Activated CD4-positive, CD25-positive, alpha-beta regulatory T cell treated with anti-CD3 and anti-CD28 coated beads, Interleukin-2, amount 50 U/mL, for 24 hours (primary cell): ENCODE measurements around the gene CCDC7.
"Not testable (repeated sequence)": the region's sequence is repeated elsewhere in the genome, so short reads cannot be mapped to it uniquely, and the experiment has no call there.

Source experiments
- ATAC-seq, 2 donors: fragments of 150-1000 bp; cut with Tn5 transposase; one replicate each; pipeline ENCODE4 v1.10.0; 2021; ENCODE audit warnings: mild to moderate bottlenecking in 1 of 2, moderate library complexity in 1 of 2

Gene CCDC7

DNA sequence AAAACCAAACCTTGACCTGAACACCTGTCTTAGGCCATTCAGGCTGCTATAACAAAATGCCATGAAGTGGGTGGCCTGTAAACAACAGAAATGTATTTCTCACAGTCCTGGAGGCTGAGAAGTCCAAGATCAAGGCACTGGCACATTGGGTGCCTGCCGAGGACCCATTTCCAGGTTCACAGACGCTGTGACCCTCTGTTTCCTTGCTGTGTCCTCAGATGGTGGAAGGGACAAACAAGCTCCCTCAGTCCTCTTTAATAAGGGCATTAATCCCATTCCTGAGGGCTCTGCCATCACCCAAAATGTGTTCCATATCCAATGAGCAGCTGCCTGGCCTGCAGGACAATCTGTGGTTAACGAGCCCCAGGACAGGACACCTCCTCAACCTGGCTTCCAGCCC lies 444.5 kb downstream of the CCDC7 start:
- no peak for ATAC-seq

DNA sequence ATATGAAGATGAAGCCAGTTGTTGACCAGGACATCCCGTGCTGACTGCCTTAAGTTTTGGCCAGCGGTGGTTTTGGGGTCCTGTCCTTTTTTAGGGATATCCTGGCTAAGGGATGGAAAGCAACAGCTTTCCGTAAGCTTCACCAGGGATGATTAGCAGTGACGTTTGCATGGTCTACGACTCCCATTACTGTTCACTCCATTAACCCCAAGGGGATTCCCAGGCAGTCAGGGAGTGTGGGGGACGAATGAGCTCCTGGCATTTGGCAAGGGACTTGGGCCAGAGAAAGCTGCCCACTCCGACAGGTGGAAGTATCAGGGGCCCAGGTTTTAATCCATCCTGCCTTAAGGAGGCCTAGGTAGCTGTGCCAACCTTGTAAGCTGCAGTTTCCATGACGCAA lies 445.3 kb downstream of the CCDC7 start:
- ATAC-seq: no peak

DNA sequence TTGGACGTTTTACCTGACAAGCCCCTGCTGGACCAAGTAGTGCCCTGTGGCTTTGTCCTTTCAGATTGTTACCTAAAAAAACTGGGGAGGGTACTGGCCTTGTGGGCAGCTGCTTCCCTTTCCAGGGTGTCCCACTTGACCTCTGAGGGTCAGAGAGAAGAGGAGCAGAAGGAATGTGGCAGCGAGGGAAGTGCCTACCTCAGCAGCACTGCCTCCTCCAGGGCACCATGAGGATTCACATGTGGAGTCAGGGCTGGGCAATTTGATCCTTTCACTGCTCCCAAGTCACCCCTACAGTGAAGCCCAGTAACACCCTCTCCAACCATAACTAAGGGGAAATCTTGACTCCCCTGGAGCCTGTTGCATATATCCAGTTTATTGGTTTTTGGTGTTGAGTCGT lies 447.5 kb downstream of the CCDC7 start:
- no peak for ATAC-seq

DNA sequence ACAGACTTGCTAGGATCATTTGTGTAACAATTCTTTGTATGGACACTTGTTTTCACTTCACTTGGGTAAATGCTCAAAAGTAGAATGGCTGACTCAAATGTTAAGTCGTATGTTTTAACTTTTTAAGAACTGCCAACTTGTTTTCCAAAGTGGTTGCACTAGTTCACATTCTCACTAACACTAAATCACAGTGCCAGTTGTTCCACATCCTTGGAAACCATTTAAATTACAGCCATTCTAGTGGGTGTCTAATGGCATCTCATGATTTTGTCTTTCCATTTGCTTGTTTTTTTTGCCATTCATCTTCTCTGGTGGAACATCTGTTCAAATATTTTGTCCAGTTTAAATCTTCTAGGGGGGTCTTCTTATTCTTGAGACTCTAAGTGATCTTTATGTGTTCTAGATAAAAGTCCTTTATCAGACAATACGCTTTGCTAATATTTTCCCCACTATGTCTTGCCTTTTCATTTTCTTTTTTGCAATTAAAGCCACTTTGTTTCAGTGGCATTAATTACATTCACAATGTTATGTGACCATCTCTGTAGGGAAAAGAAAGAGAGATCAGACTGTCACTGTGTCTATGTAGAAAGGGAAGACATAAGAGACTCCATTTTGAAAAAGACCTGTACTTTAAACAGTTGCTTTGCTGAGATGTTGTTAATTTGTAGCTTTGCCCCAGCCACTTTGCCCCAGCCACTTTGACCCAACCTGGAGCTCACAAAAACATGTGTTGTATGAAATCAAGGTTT lies 448.1 kb downstream of the CCDC7 start:
- ATAC-seq: no peak

DNA sequence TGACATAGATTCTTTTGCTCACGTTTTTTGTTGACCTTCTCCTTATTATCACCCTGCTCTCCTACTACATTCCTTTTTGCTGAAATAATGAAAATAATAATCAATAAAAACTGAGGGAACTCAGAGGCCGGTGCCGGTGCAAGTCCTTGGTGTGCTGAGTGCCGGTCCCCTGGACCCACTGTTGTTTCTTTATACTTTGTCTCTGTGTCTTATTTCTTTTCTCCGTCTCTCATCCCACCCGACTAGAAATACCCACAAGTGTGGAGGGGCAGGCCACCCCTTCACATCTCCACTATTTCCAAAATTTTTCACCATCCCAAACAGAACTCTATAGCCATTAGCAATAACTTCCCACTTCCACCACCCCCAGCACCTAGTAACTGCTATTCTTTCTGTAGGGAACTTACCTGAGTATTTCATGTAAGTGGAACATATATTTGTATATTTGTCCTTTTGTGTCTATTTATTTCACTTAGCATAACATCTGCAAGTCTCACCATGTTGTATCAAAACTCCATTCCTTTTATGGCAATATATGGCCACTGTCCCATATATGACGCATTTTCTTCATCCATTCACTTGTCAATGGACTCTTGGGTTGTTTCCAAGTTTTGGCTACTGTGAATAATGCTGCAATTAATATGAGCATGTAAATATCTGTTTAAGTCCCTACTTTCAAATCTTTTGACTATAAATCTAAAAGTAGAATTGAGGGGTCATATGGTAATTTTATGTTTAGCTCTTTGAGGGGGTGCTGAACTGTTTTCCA lies 449.4 kb downstream of the CCDC7 start:
- not testable (repeated sequence) for ATAC-seq

DNA sequence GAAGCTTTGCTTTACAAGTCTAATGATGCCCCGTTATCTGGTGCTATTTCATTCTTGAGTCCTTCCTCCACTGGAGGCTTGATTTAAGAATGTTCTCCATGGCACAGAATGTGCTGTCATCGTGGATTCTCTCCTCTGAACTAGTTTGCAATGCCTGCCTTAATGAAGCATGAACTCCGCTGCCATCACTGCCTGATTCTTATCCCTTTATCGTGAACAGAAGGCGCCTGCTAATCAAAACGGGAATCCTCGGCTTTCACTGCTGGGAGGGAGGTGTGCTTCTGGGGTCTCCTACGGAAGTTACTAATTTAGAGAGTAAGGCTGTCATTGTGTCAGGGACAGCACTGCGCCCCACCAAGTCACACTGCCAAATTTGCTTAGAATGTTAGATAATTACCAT lies 455.9 kb downstream of the CCDC7 start:
- ATAC-seq: no peak

DNA sequence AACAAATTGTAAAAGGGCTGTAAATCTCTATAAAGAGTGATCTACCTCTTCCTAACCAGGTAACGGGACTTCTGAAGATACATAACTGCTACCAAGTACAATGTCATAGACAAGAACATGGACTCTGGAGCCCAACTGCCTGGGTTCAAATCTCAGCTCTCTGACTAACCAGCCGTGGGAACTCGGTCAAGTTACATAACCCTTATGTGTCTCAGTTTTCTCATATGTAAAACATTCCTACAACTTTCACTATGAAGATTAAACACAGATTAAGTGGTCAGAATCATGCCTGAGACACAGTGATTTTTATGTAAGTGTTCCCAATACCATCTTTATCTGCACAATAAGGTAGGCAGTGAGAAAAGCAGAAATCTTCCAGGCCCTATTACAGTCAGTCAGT lies 459.5 kb downstream of the CCDC7 start:
- no peak for ATAC-seq

DNA sequence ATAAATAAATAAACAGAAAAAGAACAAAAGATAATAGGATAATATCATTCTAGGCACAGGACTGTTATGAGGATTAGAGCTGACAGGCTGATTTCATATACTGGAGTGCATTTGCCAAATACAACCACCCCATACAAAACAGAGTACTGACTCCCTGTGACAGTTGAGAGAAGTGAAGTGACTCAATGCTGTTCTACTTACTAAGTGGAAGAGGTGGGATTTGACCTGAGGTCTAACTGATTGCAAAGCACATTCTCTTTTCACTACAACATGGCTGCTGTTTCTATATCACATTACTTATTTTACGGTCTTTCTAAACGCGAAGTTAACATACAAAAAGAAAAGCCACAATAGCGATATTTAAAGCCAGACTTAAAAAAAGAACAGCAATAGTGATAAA lies 460.7 kb downstream of the CCDC7 start:
- ATAC-seq: no peak

DNA sequence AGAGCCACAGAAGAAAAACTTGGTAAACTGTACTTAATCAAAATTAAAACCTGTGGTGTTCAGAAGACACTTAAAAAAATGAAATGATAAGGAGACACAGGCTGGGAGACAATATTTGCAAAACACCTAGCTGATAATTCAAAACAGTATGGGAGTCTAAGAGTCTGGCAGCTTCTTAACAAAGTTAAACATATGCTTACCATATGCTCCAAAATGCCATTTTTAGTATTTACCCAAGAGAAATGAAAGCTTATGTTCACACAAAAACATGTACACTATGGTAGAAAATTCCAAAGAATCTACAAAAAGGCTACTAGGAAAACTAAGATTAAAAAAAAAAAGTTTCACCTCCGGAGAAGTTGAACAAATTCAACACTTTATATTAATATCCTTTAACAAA lies 463.5 kb downstream of the CCDC7 start:
- ATAC-seq: no peak

DNA sequence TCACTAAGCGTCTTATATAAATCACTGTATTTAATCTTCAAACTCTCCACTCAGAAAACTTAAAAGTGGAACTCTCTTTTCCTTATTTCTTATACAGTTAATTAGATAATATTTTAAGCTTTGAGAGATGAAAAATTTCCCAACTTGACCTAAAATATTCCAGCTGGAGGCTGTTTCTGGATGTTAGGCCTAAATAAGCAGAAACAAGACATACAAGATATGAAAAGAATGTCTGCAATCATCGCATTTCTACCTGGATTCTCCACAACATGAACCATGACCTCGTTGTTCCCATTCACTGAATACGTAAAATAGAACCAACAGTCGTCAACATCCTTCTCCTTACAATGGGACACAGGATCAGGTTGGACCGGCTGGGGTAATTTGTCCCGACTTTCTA lies 464.0 kb downstream of the CCDC7 start:
- not testable (repeated sequence) for ATAC-seq

DNA sequence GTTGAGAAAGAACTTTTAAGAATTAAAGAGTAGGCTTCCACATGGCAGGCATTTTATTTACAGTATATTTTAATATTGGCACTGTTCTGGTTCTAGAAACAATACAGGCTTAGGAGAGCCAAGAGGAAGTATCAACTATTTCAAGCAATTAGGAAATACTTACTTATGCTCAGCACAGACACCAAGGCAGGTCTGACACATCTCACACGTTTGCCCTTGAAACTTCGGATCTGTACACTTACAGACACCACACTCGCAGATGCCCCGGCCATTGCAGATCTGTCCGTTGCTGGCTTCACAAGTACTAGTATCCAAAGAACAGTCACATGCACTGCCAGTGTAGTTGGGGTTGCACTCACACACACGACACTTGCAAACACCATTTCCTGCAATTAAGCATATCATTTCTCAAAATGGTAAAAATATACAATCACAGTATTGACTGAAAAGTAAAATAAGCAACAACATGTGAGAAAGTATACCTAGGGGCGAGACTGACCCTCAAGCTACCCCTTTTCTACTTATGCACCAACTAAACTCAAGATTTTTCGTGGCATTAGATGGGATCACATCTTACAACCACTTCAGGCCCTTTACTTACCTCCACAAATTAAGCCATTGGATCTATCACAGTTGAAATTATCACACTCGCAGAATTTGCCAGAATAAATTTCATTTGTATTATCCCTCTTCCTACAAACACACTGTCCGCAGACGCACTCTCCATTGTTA lies 465.5 kb downstream of the CCDC7 start:
- no peak for ATAC-seq

DNA sequence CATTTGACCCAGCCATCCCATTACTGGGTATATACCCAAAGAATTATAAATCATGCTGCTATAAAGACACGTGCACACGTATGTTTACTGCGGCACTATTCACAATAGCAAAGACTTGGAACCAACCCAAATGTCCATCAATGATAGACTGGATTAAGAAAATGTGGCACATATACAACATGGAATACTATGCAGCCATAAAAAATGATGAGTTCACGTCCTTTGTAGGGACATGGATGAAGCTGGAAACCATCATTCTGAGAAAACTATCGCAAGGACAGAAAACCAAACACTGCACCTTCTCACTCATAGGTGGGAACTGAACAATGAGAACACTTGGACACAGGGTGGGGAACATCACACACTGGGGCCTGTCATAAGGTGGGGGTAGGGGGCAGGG lies 471.9 kb downstream of the CCDC7 start:
- not testable (repeated sequence) for ATAC-seq

DNA sequence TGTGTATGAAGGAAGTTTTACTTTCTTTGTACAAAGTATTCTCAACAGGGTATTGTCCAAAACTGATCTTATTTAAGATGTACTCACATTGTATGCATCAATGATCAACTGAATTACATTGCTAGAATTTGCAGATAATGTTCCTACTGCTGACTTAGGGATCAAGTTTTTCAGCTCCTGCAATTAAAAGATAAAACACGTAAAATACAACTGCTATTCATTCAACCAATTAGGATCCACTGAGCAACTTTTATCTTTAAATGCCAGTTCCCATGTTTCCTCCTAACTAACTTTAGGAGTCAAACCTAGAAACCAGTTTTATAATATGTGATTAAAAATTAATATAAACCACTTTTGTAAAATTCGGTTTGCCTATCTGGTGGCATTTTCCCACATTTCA lies 476.2 kb downstream of the CCDC7 start:
- ATAC-seq: no peak

DNA sequence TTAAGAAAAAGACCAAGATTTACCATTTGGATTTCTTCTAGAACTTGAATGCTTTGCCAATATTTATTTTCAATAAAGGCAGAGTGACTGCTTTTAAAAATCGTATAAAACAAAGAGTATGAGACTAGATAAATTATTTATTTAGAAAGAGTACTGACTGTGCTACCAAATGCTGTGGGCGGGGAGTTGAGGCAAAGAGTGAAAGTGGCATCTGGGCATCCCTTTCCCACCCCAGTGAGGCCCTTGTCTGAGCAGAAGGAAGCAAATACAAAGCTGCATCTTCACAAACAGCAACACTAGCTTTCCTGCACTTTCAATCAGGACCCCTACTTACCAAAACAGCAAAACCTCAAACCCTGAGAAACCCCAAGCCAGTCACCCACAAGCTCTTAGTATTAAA lies 477.2 kb downstream of the CCDC7 start:
- ATAC-seq: no peak

DNA sequence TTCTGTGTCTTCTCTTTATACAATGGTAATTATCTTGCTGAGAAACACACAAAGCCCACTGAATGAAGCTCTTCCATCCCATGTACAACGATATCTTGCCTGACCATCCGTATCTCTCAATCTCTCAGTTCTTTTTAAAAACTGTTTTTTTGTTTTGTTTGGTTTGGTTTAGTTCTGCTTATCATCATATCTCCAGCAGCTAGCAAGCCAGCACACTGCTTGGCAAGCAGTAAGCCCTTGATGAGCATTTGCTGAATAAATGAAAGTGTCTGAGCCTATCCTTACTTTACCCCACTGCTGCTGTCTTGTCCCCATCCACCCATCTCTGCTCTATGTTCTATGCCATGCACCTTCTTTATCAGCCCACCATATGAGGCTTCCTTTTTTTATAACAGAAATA lies 477.9 kb downstream of the CCDC7 start:
- ATAC-seq: no peak
